GM23338 (cell line): ENCODE measurements around the gene EIF4E. TPM values are rescaled to one million over a fixed set of nuclear protein-coding genes. Genes with fewer than 3 reads are reported as not detected.

Experiments used
- ATAC-seq: fragments of 200-7000 bp; cut with Tn5 transposase; 3 replicates; pipeline ENCODE4 v1.9.1; 2020
- DNase-seq: peaks from one replicate; pipeline ENCODE4 v3.0.0-alpha.2; 2015; ENCODE audit warnings: low spot score
- H2AFZ ChIP-seq: fragments of 200-600 bp; sonication (generic); 2 replicates; pipeline ENCODE4 v1.8.0; 2016; ENCODE audit warnings: antibody characterized with exemption, mild to moderate bottlenecking, moderate library complexity
- H3F3A ChIP-seq: fragments of 200-600 bp; sonication (generic); replicated peaks from 2 replicates; pipeline ENCODE4 v1.8.0; 2017; ENCODE audit warnings: antibody characterized with exemption, mixed run types, low read depth
- H3K27ac ChIP-seq: fragments of 200-600 bp; sonication (generic); 2 replicates; pipeline ENCODE4 v1.6.1; 2016; ENCODE audit warnings: low read depth
- H3K27me3 ChIP-seq: fragments of 200-600 bp; sonication (generic); 2 replicates; pipeline ENCODE4 v1.8.0; 2016; ENCODE audit warnings: mild to moderate bottlenecking, mixed run types, moderate library complexity; ENCODE audit not compliant: insufficient read depth
- H3K36me3 ChIP-seq: fragments of 200-600 bp; sonication (generic); 2 replicates; pipeline ENCODE4 v1.8.0; 2016; ENCODE audit warnings: mild to moderate bottlenecking; ENCODE audit not compliant: insufficient read depth
- H3K4me1 ChIP-seq: fragments of 200-600 bp; sonication (generic); 2 replicates; pipeline ENCODE4 v1.8.0; 2016; ENCODE audit warnings: mild to moderate bottlenecking, moderate library complexity; ENCODE audit not compliant: insufficient read depth
- H3K4me2 ChIP-seq: fragments of 200-600 bp; sonication (generic); 2 replicates; pipeline ENCODE4 v1.7.1; 2017; ENCODE audit warnings: mixed run types
- H3K4me3 ChIP-seq: fragments of 200-600 bp; sonication (generic); 2 replicates; pipeline ENCODE4 v1.6.1; 2016; ENCODE audit warnings: mixed run types
- H3K79me2 ChIP-seq: fragments of 200-600 bp; sonication (generic); replicated peaks from 2 replicates; pipeline ENCODE4 v1.8.0; 2017; ENCODE audit warnings: mild to moderate bottlenecking; ENCODE audit not compliant: insufficient read depth
- H3K9me2 ChIP-seq: fragments of 200-600 bp; sonication (generic); 2 replicates; pipeline ENCODE4 v1.8.0; 2017; ENCODE audit not compliant: insufficient read depth
- H4K20me1 ChIP-seq: fragments of 200-600 bp; sonication (generic); replicated peaks from 2 replicates; pipeline ENCODE4 v1.8.0; 2017; ENCODE audit warnings: mild to moderate bottlenecking; ENCODE audit not compliant: insufficient read depth
- H3K27ac Mint-ChIP-seq: 2 replicates; pipeline ENCODE4 v1.8.0; 2020; ENCODE audit warnings: inconsistent platforms, mild to moderate bottlenecking, moderate library complexity, mixed read lengths
- H3K27me3 Mint-ChIP-seq: 3 replicates; pipeline ENCODE4 v1.8.0; 2022; ENCODE audit warnings: low read depth, mild to moderate bottlenecking, moderate library complexity, mixed read lengths, inconsistent platforms; ENCODE audit not compliant: insufficient read depth, poor library complexity
- H3K36me3 Mint-ChIP-seq: 3 replicates; pipeline ENCODE4 v1.8.0; 2021; ENCODE audit warnings: low read depth, mild to moderate bottlenecking, inconsistent platforms, moderate library complexity, mixed read lengths
- H3K4me1 Mint-ChIP-seq: 3 replicates; pipeline ENCODE4 v1.8.0; 2020; ENCODE audit warnings: mild to moderate bottlenecking, inconsistent platforms, mixed read lengths
- H3K4me3 Mint-ChIP-seq: 3 replicates; pipeline ENCODE4 v1.8.0; 2021; ENCODE audit warnings: moderate library complexity, mild to moderate bottlenecking, inconsistent platforms, mixed read lengths
- H3K9me3 Mint-ChIP-seq: 3 replicates; pipeline ENCODE4 v1.8.0; 2020; ENCODE audit warnings: moderate library complexity, mild to moderate bottlenecking, inconsistent platforms, mixed read lengths
- CREB1 ChIP-seq: fragments of 250-450 bp; sonication (Bioruptor Pico); IDR thresholded peaks from 2 replicates; pipeline ENCODE4 v1.5.0; 2020; ENCODE audit warnings: low read depth, mild to moderate bottlenecking, moderate library complexity
- EZH2 ChIP-seq: fragments of 200-600 bp; sonication (generic); IDR thresholded peaks from one replicate; pipeline ENCODE4 v1.8.0; 2017; ENCODE audit warnings: antibody characterized with exemption, mild to moderate bottlenecking, low read depth; ENCODE audit not compliant: unreplicated experiment
- EZH2phosphoT487 ChIP-seq: fragments of 200-600 bp; sonication (generic); IDR thresholded peaks from one replicate; pipeline ENCODE4 v1.8.1; 2018; ENCODE audit warnings: antibody characterized with exemption; ENCODE audit not compliant: unreplicated experiment
- JUNB ChIP-seq: IDR thresholded peaks from one replicate; pipeline ENCODE4 v1.6.1; 2016; ENCODE audit warnings: antibody characterized with exemption; ENCODE audit not compliant: unreplicated experiment
- NANOG ChIP-seq: IDR thresholded peaks from 2 replicates; pipeline ENCODE4 v1.6.1; 2016; ENCODE audit warnings: antibody characterized with exemption, borderline replicate concordance
- POLR2AphosphoS5 ChIP-seq: IDR thresholded peaks from 2 replicates; pipeline ENCODE4 v1.6.1; 2016; ENCODE audit warnings: antibody characterized with exemption, low read depth
- REST ChIP-seq: IDR thresholded peaks from one replicate; pipeline ENCODE4 v1.6.1; 2018; ENCODE audit warnings: antibody characterized with exemption; ENCODE audit not compliant: unreplicated experiment
- STAT1 ChIP-seq: IDR thresholded peaks from one replicate; pipeline ENCODE4 v1.6.1; 2016; ENCODE audit warnings: antibody characterized with exemption; ENCODE audit not compliant: unreplicated experiment
- ZNF114 ChIP-seq: fragments of 250-450 bp; sonication (Bioruptor Pico); IDR thresholded peaks from 2 replicates; pipeline ENCODE4 v1.5.0; 2020; ENCODE audit warnings: mild to moderate bottlenecking, moderate library complexity
- polyA plus RNA-seq: library from polyadenylated mRNA; unstranded; fragments of >200 nt; fragmentation: Nextera tagmentation; extraction: Ambion mirVana; gene quantifications from 2 replicates; pipeline ENCODE4 v1.2.1, GENCODE V29; 2016
- total RNA-seq: library from RNA; depleted of rRNA; stranded (reverse); fragments of >200 nt; shearing (Covaris generic); gene quantifications from 2 replicates; pipeline ENCODE4 v1.2.3, GENCODE V29; 2014
- TF ChIP-seq, protein P1 (sequence below): fragments of 250-450 bp; sonication (Bioruptor Pico); IDR thresholded peaks from 2 replicates; pipeline ENCODE4 v1.5.0; 2020; ENCODE audit warnings: mild to moderate bottlenecking, moderate library complexity
- TF ChIP-seq, protein P2 (sequence below): IDR thresholded peaks from 2 replicates; pipeline ENCODE4 v1.6.1; 2016; ENCODE audit warnings: antibody characterized with exemption
- TF ChIP-seq, protein P3 (sequence below), 2 experiments: fragments of 200-600 bp in 1 of 2; sonication (generic) in 1 of 2; conservative IDR thresholded peaks; 2 replicates each; pipeline versions ENCODE4 v1.5.1 to v1.6.1; 2016 to 2017; ENCODE audit warnings: antibody characterized with exemption in 2 of 2, low read depth in 2 of 2, mild to moderate bottlenecking in 2 of 2, moderate library complexity in 1 of 2

The EIF4E gene
- total and polyA plus RNA-seq, 2 experiments from 2014 or later = 113 to 351 TPM

GRCh38 chr4:98848448-98848847 lies 80.5 kb downstream of the EIF4E start:
- Histone ChIP-seq H3K9me2 (no peaks in the 10 kb centered on the region), H3K4me2 (no peak overlapping the region), H3K79me2 (no peaks in the 10 kb centered on the region), H3K27me3 (no peaks in the 10 kb centered on the region), H3K36me3 (peaks cover 8% of the 10 kb centered on the region; the same call in 1 of the 2 replicates), H3K4me3 (no peak overlapping the region), H3K4me1 (peaks cover 14% of the 10 kb centered on the region), H4K20me1 (no peaks in the 10 kb centered on the region), H2AFZ (no peak overlapping the region), H3F3A (no peaks in the 10 kb centered on the region), H3K27ac (no peak overlapping the region)
- Mint-ChIP-seq H3K4me1 (peaks cover 16% of the 10 kb centered on the region), H3K36me3 (peaks cover 28% of the 10 kb centered on the region), H3K27me3 (peaks cover 4% of the 10 kb centered on the region), H3K27ac (no peak overlapping the region), H3K9me3 (peaks cover 40% of the 10 kb centered on the region), H3K4me3 (no peak overlapping the region)
- ATAC-seq (no peak), DNase-seq (no peak)
- TF ChIP-seq EZH2 (no peak), EZH2phosphoT487 (no peak), NANOG (no peak), STAT1 (no peak), JUNB (no peak), ZNF114 (no peak), REST (no peak), POLR2AphosphoS5 (no peak), CREB1 (CRISPR knock-in tag) (no peak)
- TF ChIP-seq, protein P1, sequence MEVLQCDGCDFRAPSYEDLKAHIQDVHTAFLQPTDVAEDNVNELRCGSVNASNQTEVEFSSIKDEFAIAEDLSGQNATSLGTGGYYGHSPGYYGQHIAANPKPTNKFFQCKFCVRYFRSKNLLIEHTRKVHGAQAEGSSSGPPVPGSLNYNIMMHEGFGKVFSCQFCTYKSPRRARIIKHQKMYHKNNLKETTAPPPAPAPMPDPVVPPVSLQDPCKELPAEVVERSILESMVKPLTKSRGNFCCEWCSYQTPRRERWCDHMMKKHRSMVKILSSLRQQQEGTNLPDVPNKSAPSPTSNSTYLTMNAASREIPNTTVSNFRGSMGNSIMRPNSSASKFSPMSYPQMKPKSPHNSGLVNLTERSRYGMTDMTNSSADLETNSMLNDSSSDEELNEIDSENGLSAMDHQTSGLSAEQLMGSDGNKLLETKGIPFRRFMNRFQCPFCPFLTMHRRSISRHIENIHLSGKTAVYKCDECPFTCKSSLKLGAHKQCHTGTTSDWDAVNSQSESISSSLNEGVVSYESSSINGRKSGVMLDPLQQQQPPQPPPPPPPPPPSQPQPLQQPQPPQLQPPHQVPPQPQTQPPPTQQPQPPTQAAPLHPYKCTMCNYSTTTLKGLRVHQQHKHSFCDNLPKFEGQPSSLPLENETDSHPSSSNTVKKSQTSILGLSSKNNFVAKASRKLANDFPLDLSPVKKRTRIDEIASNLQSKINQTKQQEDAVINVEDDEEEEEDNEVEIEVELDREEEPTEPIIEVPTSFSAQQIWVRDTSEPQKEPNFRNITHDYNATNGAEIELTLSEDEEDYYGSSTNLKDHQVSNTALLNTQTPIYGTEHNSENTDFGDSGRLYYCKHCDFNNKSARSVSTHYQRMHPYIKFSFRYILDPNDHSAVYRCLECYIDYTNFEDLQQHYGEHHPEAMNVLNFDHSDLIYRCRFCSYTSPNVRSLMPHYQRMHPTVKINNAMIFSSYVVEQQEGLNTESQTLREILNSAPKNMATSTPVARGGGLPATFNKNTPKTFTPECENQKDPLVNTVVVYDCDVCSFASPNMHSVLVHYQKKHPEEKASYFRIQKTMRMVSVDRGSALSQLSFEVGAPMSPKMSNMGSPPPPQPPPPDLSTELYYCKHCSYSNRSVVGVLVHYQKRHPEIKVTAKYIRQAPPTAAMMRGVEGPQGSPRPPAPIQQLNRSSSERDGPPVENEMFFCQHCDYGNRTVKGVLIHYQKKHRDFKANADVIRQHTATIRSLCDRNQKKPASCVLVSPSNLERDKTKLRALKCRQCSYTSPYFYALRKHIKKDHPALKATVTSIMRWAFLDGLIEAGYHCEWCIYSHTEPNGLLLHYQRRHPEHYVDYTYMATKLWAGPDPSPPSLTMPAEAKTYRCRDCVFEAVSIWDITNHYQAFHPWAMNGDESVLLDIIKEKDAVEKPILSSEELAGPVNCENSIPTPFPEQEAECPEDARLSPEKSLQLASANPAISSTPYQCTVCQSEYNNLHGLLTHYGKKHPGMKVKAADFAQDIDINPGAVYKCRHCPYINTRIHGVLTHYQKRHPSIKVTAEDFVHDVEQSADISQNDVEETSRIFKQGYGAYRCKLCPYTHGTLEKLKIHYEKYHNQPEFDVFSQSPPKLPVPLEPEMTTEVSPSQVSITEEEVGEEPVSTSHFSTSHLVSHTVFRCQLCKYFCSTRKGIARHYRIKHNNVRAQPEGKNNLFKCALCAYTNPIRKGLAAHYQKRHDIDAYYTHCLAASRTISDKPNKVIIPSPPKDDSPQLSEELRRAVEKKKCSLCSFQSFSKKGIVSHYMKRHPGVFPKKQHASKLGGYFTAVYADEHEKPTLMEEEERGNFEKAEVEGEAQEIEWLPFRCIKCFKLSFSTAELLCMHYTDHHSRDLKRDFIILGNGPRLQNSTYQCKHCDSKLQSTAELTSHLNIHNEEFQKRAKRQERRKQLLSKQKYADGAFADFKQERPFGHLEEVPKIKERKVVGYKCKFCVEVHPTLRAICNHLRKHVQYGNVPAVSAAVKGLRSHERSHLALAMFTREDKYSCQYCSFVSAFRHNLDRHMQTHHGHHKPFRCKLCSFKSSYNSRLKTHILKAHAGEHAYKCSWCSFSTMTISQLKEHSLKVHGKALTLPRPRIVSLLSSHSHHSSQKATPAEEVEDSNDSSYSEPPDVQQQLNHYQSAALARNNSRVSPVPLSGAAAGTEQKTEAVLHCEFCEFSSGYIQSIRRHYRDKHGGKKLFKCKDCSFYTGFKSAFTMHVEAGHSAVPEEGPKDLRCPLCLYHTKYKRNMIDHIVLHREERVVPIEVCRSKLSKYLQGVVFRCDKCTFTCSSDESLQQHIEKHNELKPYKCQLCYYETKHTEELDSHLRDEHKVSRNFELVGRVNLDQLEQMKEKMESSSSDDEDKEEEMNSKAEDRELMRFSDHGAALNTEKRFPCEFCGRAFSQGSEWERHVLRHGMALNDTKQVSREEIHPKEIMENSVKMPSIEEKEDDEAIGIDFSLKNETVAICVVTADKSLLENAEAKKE (CRISPR knock-in tag) = no peak
- TF ChIP-seq, protein P2, sequence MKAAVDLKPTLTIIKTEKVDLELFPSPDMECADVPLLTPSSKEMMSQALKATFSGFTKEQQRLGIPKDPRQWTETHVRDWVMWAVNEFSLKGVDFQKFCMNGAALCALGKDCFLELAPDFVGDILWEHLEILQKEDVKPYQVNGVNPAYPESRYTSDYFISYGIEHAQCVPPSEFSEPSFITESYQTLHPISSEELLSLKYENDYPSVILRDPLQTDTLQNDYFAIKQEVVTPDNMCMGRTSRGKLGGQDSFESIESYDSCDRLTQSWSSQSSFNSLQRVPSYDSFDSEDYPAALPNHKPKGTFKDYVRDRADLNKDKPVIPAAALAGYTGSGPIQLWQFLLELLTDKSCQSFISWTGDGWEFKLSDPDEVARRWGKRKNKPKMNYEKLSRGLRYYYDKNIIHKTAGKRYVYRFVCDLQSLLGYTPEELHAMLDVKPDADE = no peak
- TF ChIP-seq, protein P3, sequence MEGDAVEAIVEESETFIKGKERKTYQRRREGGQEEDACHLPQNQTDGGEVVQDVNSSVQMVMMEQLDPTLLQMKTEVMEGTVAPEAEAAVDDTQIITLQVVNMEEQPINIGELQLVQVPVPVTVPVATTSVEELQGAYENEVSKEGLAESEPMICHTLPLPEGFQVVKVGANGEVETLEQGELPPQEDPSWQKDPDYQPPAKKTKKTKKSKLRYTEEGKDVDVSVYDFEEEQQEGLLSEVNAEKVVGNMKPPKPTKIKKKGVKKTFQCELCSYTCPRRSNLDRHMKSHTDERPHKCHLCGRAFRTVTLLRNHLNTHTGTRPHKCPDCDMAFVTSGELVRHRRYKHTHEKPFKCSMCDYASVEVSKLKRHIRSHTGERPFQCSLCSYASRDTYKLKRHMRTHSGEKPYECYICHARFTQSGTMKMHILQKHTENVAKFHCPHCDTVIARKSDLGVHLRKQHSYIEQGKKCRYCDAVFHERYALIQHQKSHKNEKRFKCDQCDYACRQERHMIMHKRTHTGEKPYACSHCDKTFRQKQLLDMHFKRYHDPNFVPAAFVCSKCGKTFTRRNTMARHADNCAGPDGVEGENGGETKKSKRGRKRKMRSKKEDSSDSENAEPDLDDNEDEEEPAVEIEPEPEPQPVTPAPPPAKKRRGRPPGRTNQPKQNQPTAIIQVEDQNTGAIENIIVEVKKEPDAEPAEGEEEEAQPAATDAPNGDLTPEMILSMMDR (conservative IDR thresholded peaks at IDR 0.05; ENCODE audit: low read depth in 2 of 2) = no peak
